Neural progenitor cell (in vitro differentiated cells): Measurements from ENCODE around the gene TGFB1I1.

Source experiments
- CTCF ChIP-seq: fragments of 200-600 bp; sonication (generic); IDR thresholded peaks from 2 replicates; pipeline ENCODE4 v1.5.1; 2017; ENCODE audit warnings: antibody characterized with exemption, mild to moderate bottlenecking
- EZH2 ChIP-seq: fragments of 200-600 bp; sonication (generic); IDR thresholded peaks from 2 replicates; pipeline ENCODE4 v1.6.1; 2017; ENCODE audit warnings: antibody characterized with exemption, mild to moderate bottlenecking, moderate library complexity
- EZH2phosphoT487 ChIP-seq: fragments of 200-600 bp; sonication (generic); IDR thresholded peaks from 2 replicates; pipeline ENCODE4 v1.6.1; 2017; ENCODE audit warnings: antibody characterized with exemption

- TF ChIP-seq CTCF = no peak
- TF ChIP-seq EZH2 = no peak
- no peak for TF ChIP-seq EZH2phosphoT487
These were observed 35.6 kb downstream of the TGFB1I1 start for GRCh38 chr16:31507617-31507928.
